HG02973 (cell line): Measurements from ENCODE around the gene SLC37A1.

Experiments used
- ATAC-seq: cut with Tn5 transposase; IDR thresholded peaks from one replicate; pipeline ENCODE4 v1.9.1; 2021; ENCODE audit warnings: moderate library complexity; ENCODE audit not compliant: unreplicated experiment

SLC37A1 gene

DNA sequence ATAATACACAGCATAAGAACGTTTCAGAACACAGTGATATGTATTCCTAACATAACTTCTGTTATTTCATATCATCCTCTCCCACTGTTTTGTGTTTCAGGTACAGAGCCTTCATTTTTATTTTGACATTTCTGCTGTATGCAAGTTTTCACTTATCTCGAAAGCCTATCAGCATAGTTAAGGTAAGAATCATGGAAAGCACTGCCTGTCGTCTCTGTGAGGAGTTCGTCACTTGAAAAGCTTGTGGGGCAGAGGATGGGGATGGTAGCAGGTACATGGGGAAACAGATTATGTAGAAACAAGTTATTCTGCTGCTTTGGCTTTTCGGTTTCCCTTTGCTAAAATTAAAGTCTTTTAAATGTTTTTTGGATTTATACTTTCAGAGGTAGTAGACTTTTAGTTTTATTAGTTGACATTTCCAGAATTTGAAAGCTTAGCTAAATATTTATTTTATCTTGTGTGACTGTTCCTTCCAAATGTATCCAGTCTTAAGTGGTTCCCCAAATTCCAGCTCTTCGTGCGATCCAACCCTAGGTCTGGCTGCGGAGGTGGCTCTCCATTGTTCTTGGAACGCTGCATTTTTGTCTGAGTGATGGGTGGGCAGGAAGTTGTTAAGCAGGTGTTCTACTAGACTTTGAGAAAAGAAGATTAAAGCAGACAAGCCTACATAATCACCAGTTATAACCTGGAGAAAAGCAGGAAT is 12.2 kb downstream of the SLC37A1 start:
- ATAC-seq = no peak

DNA sequence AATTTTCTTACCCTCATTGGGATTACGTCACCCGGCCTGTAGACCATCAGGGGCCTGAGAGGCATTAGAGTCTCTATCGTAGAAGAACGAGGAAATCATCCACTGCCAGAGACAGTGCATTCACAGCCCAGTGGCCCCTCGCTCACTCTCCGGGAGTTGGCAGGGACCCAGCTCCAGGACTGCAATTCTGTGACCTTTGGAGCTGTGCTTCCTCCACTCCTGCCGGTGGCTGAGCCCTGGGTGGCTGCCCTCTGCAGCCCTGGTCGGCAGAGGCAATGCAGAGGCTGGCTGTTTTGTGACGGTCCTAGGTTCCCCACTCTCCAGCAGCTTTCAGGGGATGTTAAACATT is 12.7 kb downstream of the SLC37A1 start:
- no peak for ATAC-seq

DNA sequence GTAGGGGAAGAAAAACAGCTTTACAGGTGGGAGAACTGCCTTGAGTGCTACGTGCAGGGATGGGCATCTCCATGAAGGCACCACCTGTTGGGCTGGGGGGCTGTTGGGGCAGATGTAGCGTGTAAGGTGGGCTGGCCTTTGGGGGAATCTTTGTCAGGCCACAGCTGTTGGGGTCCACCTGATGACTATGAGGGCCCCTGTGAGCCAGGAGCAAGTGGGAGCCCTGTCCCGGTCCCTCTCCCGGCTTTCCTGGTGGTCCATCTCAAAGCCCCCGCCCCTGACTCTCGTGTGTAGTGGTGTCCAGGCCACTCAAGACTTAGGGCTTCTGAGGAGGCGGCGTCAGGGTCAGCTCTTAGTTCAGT is 13.5 kb downstream of the SLC37A1 start:
- ATAC-seq = no peak

- ATAC-seq = no peak
Observed at GRCh38 chr21:42527489-42528158, 14.0 kb downstream of the SLC37A1 start.

DNA sequence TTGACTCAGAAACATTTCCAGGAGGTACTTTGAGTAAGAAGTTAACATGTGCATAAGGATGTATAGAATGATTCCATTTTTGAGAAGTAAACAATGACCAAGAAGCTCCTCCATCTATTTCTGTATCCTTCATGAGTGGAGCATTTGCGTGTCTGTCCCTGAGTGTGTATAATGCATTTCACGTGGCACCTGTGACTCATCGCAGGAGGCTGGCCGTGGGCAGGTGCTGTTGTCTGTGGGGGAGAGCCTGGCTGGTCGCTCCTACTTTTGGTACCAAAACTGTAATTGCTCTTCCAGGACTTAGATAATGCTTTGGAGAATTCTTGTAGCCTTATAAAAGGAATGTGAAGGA is 16.5 kb downstream of the SLC37A1 start:
- no peak for ATAC-seq

DNA sequence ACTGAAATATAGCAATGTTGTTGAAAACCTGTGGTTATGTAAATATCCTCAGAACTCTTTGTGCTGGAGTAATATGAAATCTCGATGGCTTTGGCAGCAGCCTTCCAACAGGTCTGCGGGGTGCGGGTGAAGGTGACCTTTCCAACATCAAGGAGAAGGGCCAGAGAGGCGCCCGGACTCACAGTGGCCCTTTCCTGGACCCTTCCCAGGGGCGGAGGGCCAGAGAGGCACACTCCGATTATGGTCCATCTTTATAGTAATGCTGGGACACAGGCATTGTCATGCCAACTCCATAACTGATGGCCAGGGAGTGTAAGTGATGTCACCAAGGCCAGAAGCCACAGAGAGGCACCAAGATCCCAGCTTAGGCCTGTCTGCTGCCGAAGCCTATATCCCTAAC is 18.1 kb downstream of the SLC37A1 start:
- no peak for ATAC-seq

DNA sequence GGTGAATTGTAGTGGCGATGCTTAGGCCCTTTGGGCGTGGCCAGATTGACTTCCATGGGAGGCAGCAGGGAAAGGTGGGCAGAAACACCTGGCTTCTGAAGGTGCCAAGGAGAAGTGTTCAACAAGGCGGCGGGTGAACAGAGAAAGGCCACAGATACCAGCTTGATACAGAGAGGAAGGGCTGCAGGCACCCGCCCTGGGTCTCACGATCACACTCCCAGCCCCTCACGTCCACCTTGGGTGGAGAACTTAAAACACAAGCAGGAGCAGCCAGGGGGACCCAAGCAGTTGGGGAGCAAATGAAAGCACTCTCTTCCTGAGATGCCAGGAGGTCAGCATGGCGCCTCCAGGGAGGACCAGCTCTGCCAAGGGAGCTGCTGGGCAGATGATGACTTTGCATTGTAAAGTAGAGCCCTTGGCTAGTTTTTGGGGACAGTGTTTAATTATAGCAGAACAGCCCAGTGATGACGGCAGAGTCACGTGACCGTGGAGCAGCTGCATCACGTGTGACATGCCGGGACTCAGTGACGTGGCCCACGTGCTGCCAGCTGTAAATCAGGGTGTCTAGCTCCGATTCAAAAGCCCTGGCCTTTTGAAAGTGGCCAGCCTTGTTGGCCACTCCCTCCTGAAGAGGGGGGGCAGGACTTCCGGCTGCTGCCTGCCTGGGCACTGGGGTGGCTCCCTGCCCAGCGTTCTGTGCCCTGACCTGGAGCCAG is 19.0 kb downstream of the SLC37A1 start:
- ATAC-seq = no peak

DNA sequence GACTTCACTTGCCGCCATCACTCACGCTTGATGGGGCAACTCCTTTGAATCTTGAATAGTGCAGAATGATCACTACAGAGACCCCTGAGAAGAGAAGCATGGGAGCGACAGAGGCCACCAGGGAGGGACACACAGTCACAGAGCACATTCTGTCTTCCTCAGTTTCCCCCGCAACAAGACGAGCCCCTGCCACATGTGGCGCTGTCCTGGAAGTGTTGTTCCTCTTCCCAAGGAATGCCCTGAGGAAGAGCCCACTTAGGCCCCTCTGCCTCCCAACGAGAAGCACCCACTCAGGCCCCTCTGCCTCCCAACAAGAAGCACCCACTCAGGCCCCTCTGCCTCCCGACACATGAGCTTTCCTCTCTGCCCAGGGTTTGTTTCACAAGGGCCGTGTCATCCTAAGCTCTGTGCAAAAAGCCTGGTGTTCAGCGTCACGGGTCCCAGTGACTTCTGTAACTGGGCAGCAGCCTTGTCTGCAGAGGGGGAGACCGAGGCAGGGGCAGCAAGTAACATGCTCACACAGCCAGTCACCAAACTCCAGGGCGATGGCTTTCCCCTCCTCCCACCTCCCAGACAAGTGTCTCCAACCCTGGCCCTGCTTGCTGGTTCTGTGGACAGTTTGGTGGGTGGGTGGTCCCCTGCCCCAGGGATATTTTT is 19.8 kb downstream of the SLC37A1 start:
- ATAC-seq = no peak

DNA sequence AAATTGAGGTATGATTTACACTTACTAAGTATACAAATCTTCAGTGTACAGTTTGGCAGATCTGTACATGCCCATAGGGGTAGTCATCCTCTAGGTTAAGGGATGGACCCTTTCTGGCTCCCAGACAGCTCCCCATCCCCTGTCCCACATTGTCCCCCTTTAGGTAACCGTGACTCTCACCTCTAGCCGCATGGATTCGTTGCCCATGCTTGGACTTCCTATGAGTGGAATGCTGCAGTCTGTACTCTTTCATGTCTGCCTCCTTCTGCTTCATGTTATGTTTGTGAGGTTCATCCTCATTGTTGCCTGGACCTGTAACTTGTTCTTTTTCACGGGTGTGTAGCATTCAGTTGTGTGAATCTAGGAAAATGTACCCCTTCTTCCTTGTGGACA is 20.3 kb downstream of the SLC37A1 start:
- no peak for ATAC-seq

- ATAC-seq = no peak
Observed at GRCh38 chr21:42534421-42535378, 21.0 kb downstream of the SLC37A1 start.

- peak; percentile 49 for ATAC-seq
Observed at GRCh38 chr21:42535602-42536171, 22.0 kb downstream of the SLC37A1 start.

DNA sequence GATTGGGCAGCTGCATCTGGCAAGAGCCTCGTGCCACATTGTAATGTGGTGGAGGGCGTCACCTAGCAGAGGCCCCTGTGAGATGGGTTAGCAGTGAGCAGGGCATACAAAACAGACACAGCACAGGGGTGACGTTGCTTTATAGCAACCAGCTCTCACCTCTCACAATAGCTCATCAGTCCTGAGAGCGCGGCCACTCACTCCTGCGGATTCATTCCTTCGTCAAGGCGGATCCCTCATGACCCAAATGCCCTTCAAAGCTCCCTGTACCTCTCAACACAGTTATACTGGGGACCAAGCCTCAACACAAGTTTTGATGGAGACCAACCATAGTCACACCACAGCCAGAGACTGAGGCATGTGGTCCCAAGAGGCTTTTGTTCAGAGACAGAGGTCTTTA is 22.9 kb downstream of the SLC37A1 start:
- ATAC-seq = no peak

DNA sequence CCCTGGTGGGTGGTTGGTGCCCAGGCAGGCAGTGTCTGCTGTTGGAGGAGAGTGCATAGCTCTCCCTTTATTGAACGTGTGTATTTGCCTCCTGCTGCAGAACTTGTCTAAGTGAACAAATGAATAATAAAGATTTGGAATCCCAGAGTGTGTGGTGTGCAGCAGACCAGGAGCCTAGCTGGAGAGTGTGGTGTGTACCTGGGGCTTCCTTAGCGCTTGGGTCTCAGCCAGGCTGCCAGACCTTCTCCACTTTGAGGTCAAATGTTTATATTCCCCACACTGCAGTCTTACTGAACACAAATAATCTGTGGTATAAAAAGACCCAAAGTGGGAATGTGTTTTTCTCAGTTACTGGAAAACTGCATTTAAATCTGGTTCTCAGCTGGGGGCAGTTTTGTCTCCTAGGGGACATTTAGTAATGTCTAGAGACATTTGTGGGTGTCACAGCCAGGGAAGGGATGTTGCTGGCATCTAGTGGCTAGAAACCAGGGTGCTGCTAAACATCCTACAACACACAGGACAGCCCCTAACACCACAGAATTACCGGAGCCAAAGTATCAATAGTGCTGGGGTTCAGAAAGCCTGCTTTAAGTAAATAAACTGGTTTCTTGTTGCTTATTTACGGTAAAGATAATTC is 23.6 kb downstream of the SLC37A1 start:
- no peak for ATAC-seq

GRCh38 chr21:42538479-42539275 is 25.0 kb downstream of the SLC37A1 start:
- no peak for ATAC-seq

- no peak for ATAC-seq
Observed at GRCh38 chr21:42539342-42539741, 25.7 kb downstream of the SLC37A1 start.

DNA sequence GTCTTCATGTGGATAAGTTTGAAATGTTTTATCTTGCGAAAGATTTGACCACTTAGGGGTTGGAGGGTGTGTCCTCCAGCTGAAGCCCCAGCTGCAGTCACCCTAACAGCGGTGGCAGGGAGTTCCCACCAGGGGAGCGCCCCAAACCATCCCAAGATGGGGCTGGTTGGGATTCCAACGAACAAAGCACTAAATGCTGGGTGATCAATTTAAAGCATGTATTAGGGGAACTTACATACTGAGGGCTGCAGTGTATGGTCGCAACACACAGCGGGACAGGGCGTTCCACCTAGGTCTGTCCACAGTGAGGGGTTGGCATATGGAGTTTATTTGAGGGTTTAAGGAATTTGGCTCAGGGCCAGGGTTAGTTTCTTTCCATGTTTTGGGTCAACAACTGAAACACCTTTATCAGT is 26.3 kb downstream of the SLC37A1 start:
- ATAC-seq = no peak

DNA sequence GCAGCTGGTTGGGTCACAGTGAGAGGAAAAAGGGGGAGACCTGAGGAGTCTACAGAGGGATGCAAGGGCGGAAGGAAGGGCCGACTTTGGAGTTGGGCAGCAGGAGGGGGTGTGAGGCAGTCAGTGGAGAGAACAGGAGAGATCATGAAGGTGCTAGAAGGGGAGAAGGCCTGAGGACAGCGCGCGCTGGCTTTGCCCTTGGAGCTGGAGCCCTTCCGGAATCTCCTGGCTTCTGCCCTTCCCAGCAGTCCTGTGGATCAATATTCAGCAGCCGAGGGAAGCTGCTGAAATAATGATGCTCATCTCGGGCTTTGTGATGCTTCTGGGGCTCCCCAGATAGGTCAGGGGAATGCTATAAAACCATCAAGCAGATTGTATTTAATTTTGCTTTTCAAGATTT is 26.7 kb downstream of the SLC37A1 start:
- ATAC-seq = no peak

DNA sequence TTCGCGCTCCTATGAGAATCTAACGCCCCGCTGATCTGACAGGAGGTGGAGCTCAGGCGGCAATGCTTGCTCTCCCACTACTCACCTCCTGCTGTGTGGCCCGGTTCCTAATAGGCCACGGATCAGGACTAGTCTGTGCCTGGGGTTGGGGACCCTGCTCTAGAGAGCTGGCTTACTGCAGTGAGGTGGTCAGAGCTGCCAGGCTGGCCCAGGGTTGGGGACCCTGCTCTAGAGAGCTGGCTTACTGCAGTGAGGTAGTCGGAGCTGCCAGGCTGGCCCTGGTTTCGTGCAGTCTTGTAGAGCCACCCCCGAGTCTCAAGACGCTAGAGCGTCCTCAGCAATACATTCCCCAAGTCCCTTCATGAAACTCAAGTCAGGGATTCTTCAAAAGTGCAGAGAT is 27.5 kb downstream of the SLC37A1 start:
- no peak for ATAC-seq

GRCh38 chr21:42541618-42542017 is 28.0 kb downstream of the SLC37A1 start:
- no peak for ATAC-seq
